Daoy (cell line): ENCODE measurements around the gene EIF1AD. TPM values are rescaled to one million over a fixed set of nuclear protein-coding genes. Genes with fewer than 3 reads are reported as not detected.
A peak's percentile ranks its signal among the peaks of the same experiment; 100 is the strongest.
"Not testable (repeated sequence)": the region's sequence is repeated elsewhere in the genome, so short reads cannot be mapped to it uniquely, and the experiment has no call there.

Experiments used
- DNase-seq: peaks from one replicate; pipeline ENCODE4 v3.0.0-alpha.2; 2015; ENCODE audit warnings: low read depth
- total RNA-seq: library from RNA; depleted of rRNA; stranded (reverse); fragments of >200 nt; shearing (Covaris generic); gene quantifications from 2 replicates; pipeline ENCODE4 v1.2.3, GENCODE V29; 2014; rRNA removed

Gene EIF1AD
- total RNA-seq = 58.6 and 60.9 TPM in 2 replicates

- DNase-seq = peak; percentile 97
These were observed at the start of gene EIF1AD, which contains the start of gene BANF1 for GRCh38 chr11:66001942-66002647. EIF1AD (minus strand) TSS chr11:66002157; CDS start chr11:66000389, 1,768 bp downstream. BANF1 (plus strand) TSS chr11:66002503; CDS start chr11:66003251, 748 bp downstream.

- DNase-seq = no peak
These were observed 49.4 kb upstream of the EIF1AD start for GRCh38 chr11:66051371-66051765.

- no peak for DNase-seq
These were observed 48.7 kb upstream of the EIF1AD start for GRCh38 chr11:66050581-66051231.

GRCh38 chr11:66048547-66049323 is 46.8 kb upstream of the EIF1AD start, which contains the start of gene GAL3ST3:
GAL3ST3 (minus strand) TSS chr11:66049161; CDS start chr11:66045415, 3,746 bp downstream.
- no peak for DNase-seq

- DNase-seq = no peak
These were observed 45.8 kb upstream of the EIF1AD start for GRCh38 chr11:66047541-66048365.

- DNase-seq = no peak
These were observed 44.9 kb upstream of the EIF1AD start for GRCh38 chr11:66046901-66047300.

- peak; percentile 76 for DNase-seq
These were observed 43.3 kb upstream of the EIF1AD start for GRCh38 chr11:66045177-66045639.

- no peak for DNase-seq
These were observed 42.8 kb upstream of the EIF1AD start for GRCh38 chr11:66044757-66045156.

GRCh38 chr11:66042996-66043906 is 41.3 kb upstream of the EIF1AD start:
- DNase-seq = no peak

- DNase-seq = no peak
These were observed 40.5 kb upstream of the EIF1AD start for GRCh38 chr11:66042227-66042995.

GRCh38 chr11:66039765-66040164 is 37.8 kb upstream of the EIF1AD start:
- DNase-seq = no peak

- no peak for DNase-seq
These were observed 35.4 kb upstream of the EIF1AD start for GRCh38 chr11:66037327-66037726.

GRCh38 chr11:66036334-66036710 is 34.4 kb upstream of the EIF1AD start:
- DNase-seq = no peak

- no peak for DNase-seq
These were observed 33.8 kb upstream of the EIF1AD start for GRCh38 chr11:66035653-66036333.

GRCh38 chr11:66032957-66033735 is 31.2 kb upstream of the EIF1AD start:
- DNase-seq = no peak

GRCh38 chr11:66026017-66026529 is 24.1 kb upstream of the EIF1AD start, which contains the start of gene CATSPER1:
CATSPER1 (minus strand) TSS chr11:66026479; CDS start chr11:66026379, 100 bp downstream.
- DNase-seq = no peak

- not testable (repeated sequence) for DNase-seq
These were observed 21.2 kb upstream of the EIF1AD start for GRCh38 chr11:66023186-66023440.
